Tibial artery (tissue), 4 donors: ENCODE data around the gene LILRA1.
"Not testable (repeated sequence)": the region's sequence is repeated elsewhere in the genome, so short reads cannot be mapped to it uniquely, and the experiment has no call there.

ENCODE experiments used
- DNase-seq, 2 donors: peaks; one replicate each; pipeline ENCODE4 v3.0.0-alpha.2; 2019
- H3K27ac ChIP-seq, 2 donors: fragments of 200-600 bp; sonication (generic) in 1 of 2; 1 replicate in 1 of 2; 2 replicates in 1 of 2; pipeline ENCODE4 v1.5.1; 2018 to 2019; ENCODE audit warnings: mild to moderate bottlenecking in 1 of 2
- H3K27me3 ChIP-seq, 2 donors: fragments of 200-600 bp; sonication (generic) in 1 of 2; one replicate each; pipeline versions ENCODE4 v1.5.1 to v1.6.0; 2016 to 2019
- H3K36me3 ChIP-seq, 3 donors: fragments of 200-600 bp; sonication (generic) in 2 of 3; one replicate each; pipeline ENCODE4 v1.5.1; 2016 to 2019; ENCODE audit warnings: mild to moderate bottlenecking in 2 of 3
- H3K4me1 ChIP-seq, 4 donors: fragments of 200-600 bp; sonication (generic) in 2 of 4; 1 replicate in 3 of 4; 2 replicates in 1 of 4; pipeline ENCODE4 v1.5.1; 2016 to 2019
- H3K4me3 ChIP-seq, 2 donors: fragments of 200-600 bp; sonication (generic) in 1 of 2; 1 replicate in 1 of 2; 2 replicates in 1 of 2; pipeline ENCODE4 v1.5.1; 2018 to 2019; ENCODE audit warnings: mild to moderate bottlenecking in 2 of 2
- H3K9me3 ChIP-seq, 3 donors: fragments of 200-600 bp; sonication (generic) in 1 of 3; one replicate each; pipeline ENCODE4 v1.5.1; 2016 to 2019
- intact Hi-C: fragments of 100-400 bp; cut with DNase I; formaldehyde crosslinking; loops from one replicate; pipeline ENCODE4 v1.15.0; 2023; ENCODE audit warnings: low total_unique reads
- TF ChIP-seq, protein P1 (sequence below), 2 experiments: fragments of 200-600 bp in 1 of 2; fragments of 450-650 bp in 1 of 2; IDR thresholded peaks; one replicate each; pipeline ENCODE4 v1.5.1; 2017 to 2019; ENCODE audit warnings: antibody characterized with exemption in 2 of 2, mild to moderate bottlenecking in 1 of 2, moderate library complexity in 1 of 2

The LILRA1 gene

DNA sequence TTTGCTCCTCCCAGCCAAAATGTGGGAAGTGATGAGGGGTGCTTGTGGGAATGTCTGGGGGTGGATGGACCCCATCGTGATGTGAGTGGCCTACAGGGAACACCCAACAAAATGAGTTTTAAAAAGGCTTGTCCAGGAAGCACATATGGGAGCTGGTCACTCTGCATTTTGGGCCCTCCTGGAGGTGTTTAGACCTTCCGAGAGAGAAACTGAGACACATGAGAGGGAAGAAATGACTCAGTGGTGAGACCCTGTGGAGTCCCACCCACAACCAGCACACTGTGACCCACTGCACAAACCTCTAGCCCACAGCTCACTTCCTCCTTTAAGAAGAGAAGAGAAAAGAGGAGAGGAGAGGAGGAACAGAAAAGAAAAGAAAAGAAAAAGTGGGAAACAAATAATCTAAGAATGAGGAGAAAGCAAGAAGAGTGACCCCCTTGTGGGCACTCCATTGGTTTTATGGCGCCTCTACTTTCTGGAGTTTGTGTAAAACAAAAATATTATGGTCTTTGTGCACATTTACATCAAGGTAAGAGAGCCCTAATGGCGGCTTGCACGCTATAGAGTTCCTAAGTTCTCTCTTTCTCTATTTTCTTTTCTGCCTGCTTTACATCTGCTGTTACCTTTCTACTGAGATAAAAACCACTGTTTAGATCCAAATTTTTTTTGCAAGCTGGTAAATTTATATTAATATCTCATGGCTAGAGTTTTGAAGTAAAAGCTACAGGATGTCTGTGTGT lies 23.6 kb downstream of the LILRA1 start:
- Histone ChIP-seq H3K9me3 (no peaks in the 10 kb centered on the region), H3K27me3 (no peaks in the 10 kb centered on the region), H3K4me3 (no peak overlapping the region), H3K36me3 (no peaks in the 10 kb centered on the region), H3K27ac (no peak overlapping the region), H3K4me1 (no peaks in the 10 kb centered on the region)
- intact Hi-C loops, result no loop called here
- no peak for DNase-seq
- TF ChIP-seq, protein P1, sequence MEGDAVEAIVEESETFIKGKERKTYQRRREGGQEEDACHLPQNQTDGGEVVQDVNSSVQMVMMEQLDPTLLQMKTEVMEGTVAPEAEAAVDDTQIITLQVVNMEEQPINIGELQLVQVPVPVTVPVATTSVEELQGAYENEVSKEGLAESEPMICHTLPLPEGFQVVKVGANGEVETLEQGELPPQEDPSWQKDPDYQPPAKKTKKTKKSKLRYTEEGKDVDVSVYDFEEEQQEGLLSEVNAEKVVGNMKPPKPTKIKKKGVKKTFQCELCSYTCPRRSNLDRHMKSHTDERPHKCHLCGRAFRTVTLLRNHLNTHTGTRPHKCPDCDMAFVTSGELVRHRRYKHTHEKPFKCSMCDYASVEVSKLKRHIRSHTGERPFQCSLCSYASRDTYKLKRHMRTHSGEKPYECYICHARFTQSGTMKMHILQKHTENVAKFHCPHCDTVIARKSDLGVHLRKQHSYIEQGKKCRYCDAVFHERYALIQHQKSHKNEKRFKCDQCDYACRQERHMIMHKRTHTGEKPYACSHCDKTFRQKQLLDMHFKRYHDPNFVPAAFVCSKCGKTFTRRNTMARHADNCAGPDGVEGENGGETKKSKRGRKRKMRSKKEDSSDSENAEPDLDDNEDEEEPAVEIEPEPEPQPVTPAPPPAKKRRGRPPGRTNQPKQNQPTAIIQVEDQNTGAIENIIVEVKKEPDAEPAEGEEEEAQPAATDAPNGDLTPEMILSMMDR (IDR thresholded peaks at IDR 0.05), result no peak

DNA sequence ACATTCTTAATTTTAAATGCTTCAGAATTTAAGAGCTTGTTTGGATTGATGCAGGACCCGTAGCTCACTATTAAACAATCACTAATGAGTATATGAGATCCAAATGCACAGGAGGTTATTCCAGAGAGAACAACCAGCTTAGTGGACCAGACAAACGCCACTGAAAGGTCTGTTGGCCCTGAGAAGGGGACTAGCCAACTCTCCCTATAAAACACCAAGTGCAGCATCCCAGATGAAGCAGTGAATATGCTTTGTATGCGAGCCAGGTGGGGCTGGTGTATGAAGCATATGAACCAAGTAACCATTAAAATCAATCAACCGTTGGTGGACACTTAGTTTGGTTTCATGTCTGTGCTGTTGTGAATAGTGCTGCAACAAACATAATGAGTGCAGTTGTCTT lies 27.0 kb downstream of the LILRA1 start:
- Histone ChIP-seq H3K9me3 (no peaks in the 10 kb centered on the region), H3K4me3 (no peak overlapping the region), H3K27ac (no peak overlapping the region), H3K27me3 (no peaks in the 10 kb centered on the region), H3K36me3 (no peaks in the 10 kb centered on the region), H3K4me1 (no peaks in the 10 kb centered on the region)
- intact Hi-C loops, result loop anchor here (10.0 kb wide), 1 partner anchor 1806 kb away; no protein-coding TSS in a partner anchor
- TF ChIP-seq, protein P1 (IDR thresholded peaks at IDR 0.05), result no peak
- DNase-seq, result no peak

DNA sequence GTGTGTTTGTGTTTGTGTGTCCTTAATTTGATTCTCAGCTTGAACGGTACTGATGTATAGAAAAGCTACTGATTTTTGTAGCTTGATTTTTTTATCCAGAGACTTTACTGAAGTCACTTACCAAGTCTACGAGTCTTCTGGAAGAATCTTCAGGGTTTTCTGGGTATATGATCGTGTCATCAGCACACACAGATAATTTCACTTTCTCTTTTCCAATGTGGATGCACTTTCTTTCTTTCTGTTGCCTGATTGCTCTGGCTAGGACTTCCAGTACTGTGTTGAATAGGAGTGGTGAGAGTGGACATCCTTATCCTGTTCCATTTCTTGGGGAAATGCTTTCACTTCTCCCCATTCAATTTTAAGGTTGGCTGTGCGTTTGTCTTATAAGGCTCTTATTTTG lies 29.0 kb downstream of the LILRA1 start:
- no peaks in the 10 kb centered on the region for H3K9me3 ChIP-seq
- H3K4me3 ChIP-seq, result no peak overlapping the region
- intact Hi-C loops, result loop anchor here (10.0 kb wide), 1 partner anchor 1808 kb away; no protein-coding TSS in a partner anchor
- no peaks in the 10 kb centered on the region for H3K36me3 ChIP-seq
- DNase-seq, result no peak
- no peaks in the 10 kb centered on the region for H3K27me3 ChIP-seq
- no peaks in the 10 kb centered on the region for H3K4me1 ChIP-seq
- TF ChIP-seq, protein P1 (IDR thresholded peaks at IDR 0.05), result no peak
- H3K27ac ChIP-seq, result no peak overlapping the region

DNA sequence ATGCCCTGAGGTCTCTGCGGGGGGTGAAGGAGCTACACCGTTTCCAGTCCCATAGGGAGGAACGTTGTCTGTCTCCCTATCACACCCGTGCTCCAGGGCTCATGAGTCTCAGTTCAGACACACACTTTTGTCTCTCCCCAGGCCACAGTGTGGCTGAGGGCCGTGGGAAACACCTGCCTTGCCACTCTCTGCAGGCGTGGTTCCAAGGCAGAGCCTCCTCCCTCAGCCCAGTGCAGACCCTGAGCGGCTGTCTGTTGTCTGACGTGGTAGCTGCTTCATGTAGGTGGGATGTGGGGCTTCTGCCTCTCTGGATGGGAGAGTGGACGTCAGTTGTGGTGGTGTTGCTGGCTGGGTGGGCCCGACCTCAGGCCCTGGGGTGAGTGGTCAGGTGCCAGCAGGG lies 30.8 kb downstream of the LILRA1 start:
- not testable (repeated sequence) for H3K9me3 ChIP-seq, H3K27ac ChIP-seq, H3K27me3 ChIP-seq, H3K4me1 ChIP-seq, H3K36me3 ChIP-seq, DNase-seq, H3K4me3 ChIP-seq
- intact Hi-C loops, result loop anchor here (10.0 kb wide), 1 partner anchor 1809 kb away; no protein-coding TSS in a partner anchor

DNA sequence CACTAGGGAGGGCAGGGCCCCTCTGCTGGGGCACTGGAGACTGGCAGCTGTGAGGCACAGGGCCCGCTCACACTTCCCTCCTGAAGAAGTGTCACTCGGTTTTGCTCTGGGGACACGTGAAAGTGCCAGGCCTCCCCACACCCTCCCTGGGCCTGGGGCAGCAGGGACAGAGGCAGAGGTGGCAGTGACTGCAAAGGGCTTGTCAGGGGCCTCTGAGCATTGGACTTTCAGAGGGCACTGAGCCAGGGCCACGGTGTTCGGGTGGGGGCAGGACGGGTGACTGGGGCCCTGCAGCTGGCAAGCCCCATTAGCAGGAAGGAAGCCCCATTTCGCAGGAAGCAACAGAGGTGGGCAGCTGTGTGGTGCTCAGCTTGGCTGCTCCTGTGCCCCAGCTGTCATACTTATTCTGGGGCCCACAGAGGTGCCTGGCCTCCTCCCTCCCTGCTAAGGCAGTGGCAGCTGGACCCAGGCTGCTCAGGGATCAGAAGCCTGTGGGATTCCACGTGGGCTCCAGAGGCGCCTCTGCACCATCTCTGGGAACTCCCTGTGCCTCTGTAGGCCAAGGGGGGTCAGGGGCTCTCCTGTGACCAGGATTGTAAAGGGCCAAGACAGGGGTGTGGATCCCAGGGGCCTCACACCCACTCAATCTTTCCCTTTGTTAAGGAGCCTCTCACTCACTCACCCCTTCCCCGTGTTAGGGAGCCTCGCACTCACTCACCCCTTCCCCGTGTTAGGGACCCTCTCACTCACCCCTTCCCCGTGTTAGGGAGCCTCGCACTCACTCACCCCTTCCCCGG lies 31.7 kb downstream of the LILRA1 start:
- intact Hi-C loops, result loop anchor here (10.0 kb wide), 1 partner anchor 1810 kb away; no protein-coding TSS in a partner anchor
- H3K27ac ChIP-seq, H3K9me3 ChIP-seq: not testable (repeated sequence)

DNA sequence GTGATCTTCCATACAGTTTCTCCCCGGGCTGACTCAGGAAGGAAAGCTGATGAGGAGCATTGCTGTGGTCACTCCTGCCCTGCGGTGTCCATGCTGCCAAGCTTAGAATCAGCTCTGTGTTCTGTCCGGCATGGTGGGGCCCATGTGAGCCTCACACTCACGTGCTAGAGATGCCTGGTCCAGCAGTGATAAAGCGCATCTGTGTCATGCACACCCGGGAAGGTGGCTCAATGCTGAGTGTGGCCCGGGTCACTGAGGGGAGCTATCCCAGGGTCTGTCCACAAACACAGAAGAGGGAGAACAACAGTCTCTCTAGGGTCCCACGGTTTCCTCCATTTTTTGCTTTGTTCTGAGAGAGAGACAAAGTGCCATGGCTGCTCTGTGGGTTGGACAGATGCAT lies 33.3 kb downstream of the LILRA1 start:
- H3K4me1 ChIP-seq, result no peaks in the 10 kb centered on the region
- no peak for DNase-seq
- TF ChIP-seq, protein P1 (IDR thresholded peaks at IDR 0.05), result no peak
- H3K27ac ChIP-seq, result no peak overlapping the region
- intact Hi-C loops, result loop anchor here (10.0 kb wide), 1 partner anchor 1812 kb away; no protein-coding TSS in a partner anchor
- H3K36me3 ChIP-seq, result no peaks in the 10 kb centered on the region
- H3K27me3 ChIP-seq, result no peaks in the 10 kb centered on the region
- H3K4me3 ChIP-seq, result no peak overlapping the region
- no peaks in the 10 kb centered on the region for H3K9me3 ChIP-seq

More for the DNA sequence above, 31.7 kb downstream of the LILRA1 start:
- DNase-seq, H3K36me3 ChIP-seq, H3K4me1 ChIP-seq, H3K27me3 ChIP-seq, H3K4me3 ChIP-seq: not testable (repeated sequence)

DNA sequence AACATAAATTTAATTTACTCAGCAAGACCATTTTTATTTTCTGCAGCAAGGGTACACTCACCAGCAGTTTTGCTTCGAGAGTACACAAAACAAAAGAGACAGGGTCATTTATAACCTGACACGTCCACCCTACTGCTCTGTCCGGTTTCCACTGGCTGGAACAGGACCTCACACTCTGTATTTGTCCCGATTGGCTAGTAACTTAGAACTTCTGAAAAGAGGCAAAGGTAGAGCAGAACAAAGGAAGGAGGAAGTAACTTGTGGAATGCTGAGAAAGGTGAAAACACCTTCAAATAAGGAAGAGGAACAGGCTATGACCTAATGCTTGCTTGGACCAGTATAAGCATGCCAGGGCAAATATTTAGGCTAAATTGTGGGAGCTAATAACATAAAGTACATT lies 34.5 kb downstream of the LILRA1 start:
- intact Hi-C loops, result loop anchor here (10.0 kb wide), 1 partner anchor 1813 kb away; no protein-coding TSS in a partner anchor
- not testable (repeated sequence) for H3K4me3 ChIP-seq, H3K27me3 ChIP-seq, H3K36me3 ChIP-seq, H3K9me3 ChIP-seq, H3K4me1 ChIP-seq, H3K27ac ChIP-seq, DNase-seq

DNA sequence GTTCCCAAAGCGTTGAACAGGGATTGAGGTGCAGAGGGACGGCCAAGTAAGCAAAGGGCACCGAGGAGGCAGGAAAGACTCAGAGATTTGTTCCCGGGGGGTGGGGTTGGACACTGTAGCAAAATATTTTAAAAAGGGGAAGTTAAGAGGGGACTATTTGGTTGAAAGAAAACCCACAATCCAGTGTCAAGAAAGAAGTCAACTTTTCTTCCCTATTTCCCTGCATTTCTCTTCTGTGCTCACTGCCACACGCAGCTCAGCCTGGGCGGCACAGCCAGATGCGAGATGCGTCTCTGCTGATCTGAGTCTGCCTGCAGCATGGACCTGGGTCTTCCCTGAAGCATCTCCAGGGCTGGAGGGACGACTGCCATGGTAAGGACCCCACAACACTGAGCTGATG lies 36.8 kb downstream of the LILRA1 start, which contains the start of gene LILRB1:
Gene LILRB1, plus strand, starts transcription at position 223 of the 400 bp plus-strand sequence. CDS start 590 bp downstream, outside the sequence.
- H3K4me3 ChIP-seq, DNase-seq, H3K27ac ChIP-seq, H3K4me1 ChIP-seq, H3K27me3 ChIP-seq, H3K9me3 ChIP-seq, H3K36me3 ChIP-seq, intact Hi-C loops: not testable (repeated sequence)
